Activated CD4-positive, alpha-beta T cell treated with anti-CD3 and anti-CD28 coated beads, Interleukin-2, Interleukin-6, amounts not matched to agents 100 ng/mL and 50 ng/mL, durations not matched to agents 16 hours and 8 hours (primary cell): ENCODE data around the gene UBR2.

ENCODE experiments used
- DNase-seq: peaks from one replicate; pipeline ENCODE4 v3.0.0-alpha.2; 2020

The UBR2 gene

GRCh38 chr6:42563697-42564505 lies at the start of gene UBR2:
Gene UBR2 (plus strand): TSS chr6:42564029. CDS start chr6:42564320, 291 bp downstream.
- DNase-seq: peak; percentile 98

DNA sequence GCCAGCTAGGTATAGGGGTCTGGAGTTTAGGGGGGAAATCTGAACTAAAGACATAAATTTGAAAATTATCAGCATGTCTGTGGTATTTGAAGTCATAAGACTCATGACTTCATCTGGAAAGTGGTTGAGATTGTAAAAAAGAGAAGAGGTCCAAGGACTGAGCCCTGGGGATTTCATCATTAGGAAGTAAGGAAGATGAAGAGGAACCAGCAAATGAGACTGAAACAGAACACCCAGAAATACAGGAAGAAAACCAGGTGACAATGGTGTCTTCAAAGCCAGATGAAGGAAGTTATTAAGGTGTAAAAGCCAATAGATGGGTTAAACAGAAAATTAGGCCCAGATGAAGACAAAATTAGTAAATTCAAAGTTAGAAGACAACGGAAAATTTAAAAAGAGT lies 49.1 kb upstream of the UBR2 start:
- DNase-seq: no peak

GRCh38 chr6:42519779-42520178 lies 44.0 kb upstream of the UBR2 start:
- no peak for DNase-seq

DNA sequence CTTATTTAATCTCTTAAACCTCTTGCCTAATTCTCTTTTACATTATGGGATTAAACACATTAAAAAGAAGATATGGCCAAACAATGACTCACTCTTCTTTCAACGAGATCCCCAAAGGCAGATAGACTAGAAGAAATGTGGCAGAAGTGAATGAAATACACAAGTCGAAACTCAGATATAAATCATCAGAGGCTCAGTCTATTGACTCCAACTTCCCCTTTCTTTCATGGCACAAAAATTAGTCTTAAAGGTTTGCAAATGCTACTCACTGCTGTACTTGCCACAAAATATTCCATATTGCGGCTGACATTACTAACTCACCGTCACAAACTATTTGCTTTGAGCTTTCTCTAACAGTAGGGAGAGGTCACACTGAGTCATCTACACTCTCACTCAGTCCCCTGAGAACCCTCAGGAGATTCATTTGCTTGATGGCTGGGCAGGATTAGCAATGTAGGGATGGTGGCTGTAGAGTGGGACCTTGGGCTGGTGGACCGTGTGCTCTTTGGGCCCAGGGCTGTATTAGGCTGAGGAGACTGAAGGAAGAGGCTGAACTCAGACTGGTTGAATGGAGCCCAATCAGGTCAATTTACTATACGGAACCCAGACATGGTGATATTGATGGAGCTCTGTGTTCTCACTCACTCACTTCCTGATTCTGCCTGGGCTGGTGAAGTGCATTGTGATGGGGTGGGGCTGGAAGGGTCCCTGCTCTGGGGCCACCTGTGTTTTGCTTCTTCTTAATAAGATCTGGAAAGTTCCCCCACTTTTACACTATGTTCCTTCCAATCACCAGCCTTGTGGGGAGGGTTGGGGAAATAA lies 42.8 kb upstream of the UBR2 start:
- DNase-seq: peak; percentile 81

GRCh38 chr6:42522036-42522435 lies 41.8 kb upstream of the UBR2 start:
- DNase-seq: no peak

GRCh38 chr6:42522942-42523814 lies 40.7 kb upstream of the UBR2 start:
- no peak for DNase-seq

- no peak for DNase-seq
Measured at GRCh38 chr6:42525206-42525605, 38.6 kb upstream of the UBR2 start.

GRCh38 chr6:42526616-42527015 lies 37.2 kb upstream of the UBR2 start:
- DNase-seq: no peak

GRCh38 chr6:42527204-42527603 lies 36.6 kb upstream of the UBR2 start:
- DNase-seq: no peak

- DNase-seq: no peak
Measured at GRCh38 chr6:42530296-42530695, 33.5 kb upstream of the UBR2 start.

DNA sequence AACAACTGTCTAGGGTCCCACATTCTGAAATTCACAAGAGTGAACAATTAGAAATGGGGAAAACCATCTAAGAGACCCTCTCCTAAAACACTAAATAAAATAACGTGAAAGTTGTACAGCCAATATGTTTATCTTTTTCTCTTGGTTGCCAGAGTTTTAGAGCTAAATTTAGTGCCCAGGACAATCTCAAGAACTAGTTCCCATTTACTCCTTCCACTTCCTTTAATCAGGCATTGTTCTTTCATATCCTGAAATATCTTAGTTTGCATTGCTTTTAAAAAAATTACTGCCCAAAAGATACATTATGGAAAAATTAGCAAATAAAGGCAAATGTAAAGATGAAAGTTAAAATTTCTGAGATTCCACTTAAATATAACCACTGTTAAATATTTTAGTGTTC lies 33.1 kb upstream of the UBR2 start:
- no peak for DNase-seq

DNA sequence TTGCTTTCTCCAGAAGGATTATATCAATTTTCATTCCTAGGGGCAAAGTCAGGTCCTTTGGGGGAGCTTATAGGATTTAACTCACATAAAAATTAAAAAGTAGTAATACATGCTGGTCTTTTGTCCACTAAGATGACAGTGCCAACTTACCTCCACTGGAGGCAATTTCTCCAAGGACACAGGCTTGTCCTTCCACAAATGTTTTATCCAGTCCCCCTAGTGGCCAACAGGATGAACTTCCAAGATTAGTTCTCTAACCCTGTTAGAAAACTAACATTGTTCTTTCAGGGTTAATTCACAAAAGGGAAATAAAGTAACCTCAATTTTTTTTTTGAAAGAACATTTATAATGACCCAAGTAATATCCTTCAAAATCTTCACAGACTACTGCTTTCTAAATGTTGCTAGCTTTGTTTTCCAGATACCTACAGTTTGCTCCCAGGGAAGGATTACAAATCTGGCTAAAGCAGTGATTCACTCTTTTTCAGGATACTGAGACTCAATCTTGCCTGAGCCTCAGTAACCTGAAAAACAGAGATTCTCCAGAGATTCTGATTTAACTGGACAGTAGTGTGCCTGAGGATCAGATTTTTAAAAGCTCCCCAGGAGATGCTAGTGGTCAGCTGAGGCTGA lies 31.7 kb upstream of the UBR2 start:
- peak; percentile 71 for DNase-seq

- DNase-seq: no peak
Measured at GRCh38 chr6:42533794-42534193, 30.0 kb upstream of the UBR2 start.

DNA sequence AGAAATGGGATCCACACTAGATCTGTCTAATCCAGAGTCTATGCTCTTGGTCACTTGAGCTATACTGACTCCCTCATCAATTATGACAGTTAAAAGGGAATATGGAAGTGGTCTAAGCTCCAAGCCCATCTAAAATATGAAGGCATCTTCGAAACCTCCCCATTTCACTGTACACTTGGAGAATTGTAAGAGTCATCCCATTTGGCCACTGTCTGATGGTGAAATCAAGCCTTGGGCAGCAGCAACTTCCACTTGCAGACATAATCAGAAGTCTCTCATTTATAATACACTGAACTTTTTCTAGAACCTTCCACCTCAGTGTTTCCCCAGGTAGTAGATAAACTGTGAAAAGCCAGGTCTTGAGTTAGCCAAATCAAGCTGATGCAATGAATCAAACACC lies 26.3 kb upstream of the UBR2 start:
- no peak for DNase-seq

- DNase-seq: no peak
Measured at GRCh38 chr6:42539135-42539534, 24.7 kb upstream of the UBR2 start.

GRCh38 chr6:42545226-42545773 lies 18.5 kb upstream of the UBR2 start:
- no peak for DNase-seq

DNA sequence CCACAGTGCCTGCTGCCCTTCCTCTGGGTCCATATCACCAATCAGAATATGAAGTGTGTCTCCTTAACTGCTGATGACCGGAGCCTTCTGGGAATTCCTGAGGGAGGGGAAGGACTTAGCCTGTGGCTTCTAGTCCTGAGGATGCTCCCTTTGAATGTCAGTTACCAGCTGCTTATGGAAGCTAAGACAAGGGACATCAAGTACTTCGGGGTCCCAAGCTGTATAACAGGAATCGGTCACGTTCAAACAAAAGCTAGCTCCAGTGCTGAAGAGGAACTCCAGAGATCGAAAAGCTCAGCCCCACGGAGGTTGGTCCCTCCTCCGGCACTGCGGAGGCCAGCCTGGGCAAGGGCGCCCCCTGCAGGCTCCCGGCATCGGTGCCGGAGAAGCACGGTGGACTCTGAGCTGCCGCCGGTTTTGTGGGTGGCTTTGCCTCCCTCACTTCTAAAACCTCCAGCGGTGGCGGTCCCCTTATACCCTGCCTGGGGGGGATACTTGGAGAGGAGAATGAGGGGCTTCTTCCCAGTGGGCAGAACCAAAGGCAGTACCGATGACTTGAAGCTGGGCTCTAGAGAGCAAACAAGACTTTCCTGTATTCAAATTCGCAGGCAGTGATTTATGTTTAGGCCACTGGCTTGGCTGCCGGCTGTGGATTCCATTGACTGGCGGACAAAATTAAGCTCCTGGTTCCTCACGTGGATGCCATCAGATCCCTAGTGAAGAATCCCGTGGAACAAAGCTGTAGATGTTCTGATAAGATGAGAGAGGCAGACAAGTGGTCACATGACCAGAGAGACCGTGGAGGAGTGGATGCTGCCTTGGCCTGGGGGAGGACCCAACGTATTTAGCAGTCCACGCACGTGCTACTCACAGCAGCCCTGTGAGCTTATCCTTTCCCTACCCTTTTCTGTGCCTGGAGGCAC lies 16.2 kb upstream of the UBR2 start:
- DNase-seq: peak; percentile 94

- DNase-seq: no peak
Measured at GRCh38 chr6:42550277-42550676, 13.6 kb upstream of the UBR2 start.

- DNase-seq: no peak
Measured at GRCh38 chr6:42551217-42551616, 12.6 kb upstream of the UBR2 start.

DNA sequence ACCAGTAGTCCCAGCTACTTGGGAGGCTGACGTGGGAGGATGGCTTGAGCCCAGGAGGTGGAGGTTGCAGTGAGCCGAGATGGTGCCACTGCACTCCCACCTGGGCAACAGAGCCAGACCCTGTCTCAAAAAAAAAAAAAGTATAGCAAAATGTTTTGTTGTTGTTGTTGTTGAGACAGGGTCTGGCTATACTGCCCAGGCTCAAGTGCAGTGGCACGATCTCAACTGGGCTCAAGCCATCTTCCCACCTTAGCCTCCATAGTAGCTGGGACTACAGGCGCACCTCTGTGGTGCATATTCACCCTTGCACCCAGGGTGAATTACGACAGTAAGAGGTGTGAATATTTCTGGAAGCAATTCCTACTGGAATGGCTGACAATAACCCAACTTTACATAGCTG lies 11.4 kb upstream of the UBR2 start:
- DNase-seq: no peak
